Bladder microvascular endothelial cell (primary cell): Measurements from ENCODE around the gene HSPB2. TPM values are rescaled to one million over a fixed set of nuclear protein-coding genes. Genes with fewer than 3 reads are reported as not detected.

ENCODE experiments used
- total RNA-seq: library from RNA; depleted of rRNA; stranded (reverse); fragments of >200 nt; gene quantifications from 2 replicates; pipeline ENCODE4 v1.2.3, GENCODE V29; 2014

The HSPB2 gene
- total RNA-seq = not detected in 2 replicates

GRCh38 chr11:111912535-111912934 is at the start of gene HSPB2:
Gene HSPB2, plus strand, starts transcription at chr11:111912734. Its CDS starts 96 bp downstream, at chr11:111912830.

GRCh38 chr11:111870886-111871692 is 41.4 kb upstream of the HSPB2 start, which contains the start of gene ALG9:
Gene ALG9, minus strand, starts transcription at chr11:111871581. Its CDS starts 99 bp downstream, at chr11:111871482.

GRCh38 chr11:111878849-111879636 is 33.5 kb upstream of the HSPB2 start, which contains the start of the genes CFAP68 and FDXACB1:
Gene CFAP68, plus strand, starts transcription at chr11:111879541. Its CDS starts 20 bp downstream, at chr11:111879561.
Gene FDXACB1, minus strand, starts transcription at chr11:111879165. Its CDS starts 33 bp downstream, at chr11:111879132.

GRCh38 chr11:111911563-111912401 is 752 bp upstream of the HSPB2 start, which contains the start of gene CRYAB:
Gene CRYAB, minus strand, starts transcription at chr11:111911770. Its CDS starts 46 bp downstream, at chr11:111911724.

GRCh38 chr11:111918390-111919256 is 6.1 kb downstream of the HSPB2 start, which contains the start of gene C11orf52:
Gene C11orf52, plus strand, starts transcription at chr11:111918913. Its CDS starts 60 bp downstream, at chr11:111918973.

Other genes with a start within 250 kb of the HSPB2 start
- gene PPP2R1B, start 146.3 kb upstream of the HSPB2 start, total RNA-seq = 29.1 and 89.4 TPM in 2 replicates
- gene ALG9, start 41.2 kb upstream of the HSPB2 start, total RNA-seq = 14.2 and 24.9 TPM in 2 replicates
- 1.3 and 1.6 TPM in 2 replicates for gene FDXACB1, start 33.6 kb upstream of the HSPB2 start, total RNA-seq
- 4.4 and 5.0 TPM in 2 replicates for gene CFAP68, start 33.2 kb upstream of the HSPB2 start, total RNA-seq
- 0.81 and 1.0 TPM in 2 replicates for gene CRYAB, start 964 bp upstream of the HSPB2 start, total RNA-seq
- 0.16 and 0.25 TPM in 2 replicates for gene C11orf52, start 6.2 kb downstream of the HSPB2 start, total RNA-seq
- 7.7 and 18.3 TPM in 2 replicates for gene DIXDC1, start 24.6 kb downstream of the HSPB2 start, total RNA-seq
- 21.9 and 30.6 TPM in 2 replicates for gene DLAT, start 112.7 kb downstream of the HSPB2 start, total RNA-seq
- 0.63 and 0.97 TPM in 2 replicates for gene PIH1D2, start 161.3 kb downstream of the HSPB2 start, total RNA-seq
- gene NKAPD1, start 161.6 kb downstream of the HSPB2 start, total RNA-seq = 9.6 and 14.7 TPM in 2 replicates
- gene TIMM8B, start 174.0 kb downstream of the HSPB2 start, total RNA-seq = 75.5 and 81.9 TPM in 2 replicates
- gene SDHD, start 174.1 kb downstream of the HSPB2 start, total RNA-seq = 137 and 142 TPM in 2 replicates